Measurements from ENCODE around the gene BRD1. TPM values are rescaled to one million over a fixed set of nuclear protein-coding genes. Genes with fewer than 3 reads are reported as not detected.
"Not testable (repeated sequence)": the region's sequence is repeated elsewhere in the genome, so short reads cannot be mapped to it uniquely, and the experiment has no call there.

BRD1 gene
- polyA plus RNA-seq, 4 donors, result 29.2 to 49.0 (median 40.4) TPM

- no peak for DNase-seq (ENCODE audit: low read depth in 4 of 4, low spot score in 2 of 4)
Measured at GRCh38 chr22:49785841-49786471, 41.7 kb downstream of the BRD1 start.

GRCh38 chr22:49785046-49785521 lies 42.6 kb downstream of the BRD1 start:
- DNase-seq (ENCODE audit: low read depth in 4 of 4, low spot score in 2 of 4), result no peak

GRCh38 chr22:49784630-49784971 lies 43.1 kb downstream of the BRD1 start:
- no peak for DNase-seq (ENCODE audit: low read depth in 4 of 4, low spot score in 2 of 4)

- no peak for DNase-seq (ENCODE audit: low read depth in 4 of 4, low spot score in 2 of 4)
Measured at GRCh38 chr22:49783926-49784629, 43.6 kb downstream of the BRD1 start.

GRCh38 chr22:49783036-49783746 lies 44.5 kb downstream of the BRD1 start:
- DNase-seq (ENCODE audit: low read depth in 4 of 4, low spot score in 2 of 4), result no peak

- DNase-seq (ENCODE audit: low read depth in 4 of 4, low spot score in 2 of 4), result not testable (repeated sequence)
Measured at GRCh38 chr22:49781886-49782285, 45.8 kb downstream of the BRD1 start.

GRCh38 chr22:49781289-49781782 lies 46.3 kb downstream of the BRD1 start:
- DNase-seq (ENCODE audit: low read depth in 4 of 4, low spot score in 2 of 4), result no peak

- DNase-seq (ENCODE audit: low read depth in 4 of 4, low spot score in 2 of 4), result no peak
Measured at GRCh38 chr22:49780698-49781288, 46.9 kb downstream of the BRD1 start.

- no peak for DNase-seq (ENCODE audit: low read depth in 4 of 4, low spot score in 2 of 4)
Measured at GRCh38 chr22:49779853-49780697, 47.6 kb downstream of the BRD1 start.

- no peak for DNase-seq (ENCODE audit: low read depth in 4 of 4, low spot score in 2 of 4)
Measured at GRCh38 chr22:49779211-49779610, 48.5 kb downstream of the BRD1 start.

GRCh38 chr22:49777569-49778249 lies 50.0 kb downstream of the BRD1 start:
- no peak for DNase-seq (ENCODE audit: low read depth in 4 of 4, low spot score in 2 of 4)

- no peak for DNase-seq (ENCODE audit: low read depth in 4 of 4, low spot score in 2 of 4)
Measured at GRCh38 chr22:49776891-49777290, 50.8 kb downstream of the BRD1 start.

- DNase-seq (ENCODE audit: low read depth in 4 of 4, low spot score in 2 of 4), result no peak
Measured at GRCh38 chr22:49775867-49776511, 51.7 kb downstream of the BRD1 start.

- no peak for DNase-seq (ENCODE audit: low read depth in 4 of 4, low spot score in 2 of 4)
Measured at GRCh38 chr22:49775191-49775866, 52.3 kb downstream of the BRD1 start.

- no peak for DNase-seq (ENCODE audit: low read depth in 4 of 4, low spot score in 2 of 4)
Measured at GRCh38 chr22:49774499-49775151, 53.0 kb downstream of the BRD1 start.

- DNase-seq (ENCODE audit: low read depth in 4 of 4, low spot score in 2 of 4), result no peak
Measured at GRCh38 chr22:49774046-49774445, 53.6 kb downstream of the BRD1 start.

GRCh38 chr22:49773531-49773930 lies 54.1 kb downstream of the BRD1 start:
- DNase-seq (ENCODE audit: low read depth in 4 of 4, low spot score in 2 of 4), result no peak

- no peak for DNase-seq (ENCODE audit: low read depth in 4 of 4, low spot score in 2 of 4)
Measured at GRCh38 chr22:49772692-49773091, 55.0 kb downstream of the BRD1 start.
